Motor neuron (in vitro differentiated cells): ENCODE results near the gene FIBP. TPM values are rescaled to one million over a fixed set of nuclear protein-coding genes. Genes with fewer than 3 reads are reported as not detected.
"Not testable (repeated sequence)": the region's sequence is repeated elsewhere in the genome, so short reads cannot be mapped to it uniquely, and the experiment has no call there.

Source experiments
- ATAC-seq, 8 experiments: fragments of 200-7000 bp; cut with Tn5 transposase; replicated peaks in 6 of 8; 2 replicates each; pipeline ENCODE4 v1.8.0; 2021; ENCODE audit warnings: mild to moderate bottlenecking in 8 of 8, moderate library complexity in 8 of 8
- H3K27ac ChIP-seq, 2 donors: fragments of 250-450 bp; sonication (Bioruptor Pico); 2 replicates each; pipeline ENCODE4 v1.9.0; 2021; ENCODE audit warnings: antibody characterized with exemption in 2 of 2, mild to moderate bottlenecking in 2 of 2, moderate library complexity in 1 of 2
- H3K4me1 ChIP-seq, 2 donors: fragments of 250-450 bp; sonication (Bioruptor Pico); replicated peaks in 1 of 2; 2 replicates each; pipeline ENCODE4 v1.6.1; 2021; ENCODE audit warnings: antibody characterized with exemption in 2 of 2, mild to moderate bottlenecking in 2 of 2, moderate library complexity in 1 of 2
- H3K4me3 ChIP-seq, 5 donors: fragments of 250-450 bp; sonication (Bioruptor Pico); 2 replicates each; pipeline ENCODE4 v1.9.0; 2021; ENCODE audit warnings: antibody characterized with exemption in 5 of 5, mild to moderate bottlenecking in 5 of 5, moderate library complexity in 4 of 5
- WGBS, 10 experiments: fragments of 450-650 bp; shearing (Covaris generic); methylation state at CpG; one replicate each; pipeline ENCODE4 v1.0.0; 2022; 5-methylcytosine and 5-hydroxymethylcytosine counted together
- in situ Hi-C, 9 experiments: fragments of 400-800 bp; cut with MboI; loops; one replicate each; pipeline ENCODE4 v1.15.0; 2021; ENCODE audit warnings: low sequenced_read_pairs in 9 of 9, low pct_unique_long_range_greater_than_20kb in 2 of 9; ENCODE audit not compliant: unreplicated experiment in 9 of 9
- total RNA-seq, 8 experiments: library from RNA; unstranded; fragments of 300-600 nt; gene quantifications; 2 replicates each; pipeline versions ENCODE4 v1.2.3 to v1.2.4, GENCODE V29; 2022

FIBP gene
- total RNA-seq, 8 experiments from 2014 or later, result 63.4 to 99.1 (median 84.6) TPM

GRCh38 chr11:65892661-65893317 lies 4.5 kb upstream of the FIBP start:
- 80 to 83% methylated on average over 2 to 4 of the region's 10 CpGs; no CpG with 5 or more reads in 8 of the 10 experiments for WGBS, 10 experiments
- no peak overlapping the region for H3K27ac ChIP-seq
- ATAC-seq, result no peak
- peaks cover 24 to 26% of the 10 kb centered on the region in 2 donors for H3K4me1 ChIP-seq
- no peak overlapping the region for H3K4me3 ChIP-seq
- in situ Hi-C loops, result loop anchor here in 1 of 9 experiments (25.0 kb wide), 1 partner anchor 95 kb away; no protein-coding TSS in a partner anchor

DNA sequence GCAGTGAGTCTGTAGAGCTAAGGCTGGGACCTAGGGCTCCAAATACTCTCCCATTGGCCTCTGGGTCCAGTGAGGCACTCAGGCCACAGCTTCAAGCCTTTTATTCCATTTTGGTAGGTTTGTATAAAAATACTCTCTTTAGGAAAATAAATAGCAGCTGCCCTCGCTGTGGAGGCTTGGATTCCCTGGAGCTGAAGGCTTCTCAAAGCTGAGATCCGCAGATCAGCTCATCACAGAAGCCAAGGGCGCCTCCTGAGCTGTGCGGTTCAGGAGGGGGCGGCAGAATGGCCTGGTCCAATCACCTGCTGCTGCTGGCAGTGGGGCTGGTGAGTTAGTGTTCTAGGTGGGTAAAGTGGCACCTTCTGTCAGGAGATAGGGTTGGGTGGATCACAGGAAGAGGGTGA lies 3.9 kb upstream of the FIBP start:
- ATAC-seq, H3K27ac ChIP-seq: not testable (repeated sequence)
- H3K4me1 ChIP-seq, result peaks cover 29 to 30% of the 10 kb centered on the region in 2 donors
- WGBS, 10 experiments, result 55 to 88% (median 61%) methylated on average over 2 to 4 of the region's 5 CpGs; no CpG with 5 or more reads in 7 of the 10 experiments
- in situ Hi-C loops, result loop anchor here in 1 of 9 experiments (25.0 kb wide), 1 partner anchor 95 kb away; no protein-coding TSS in a partner anchor
- H3K4me3 ChIP-seq, result peak overlapping the region; percentile 52 to 65 (median 54)

DNA sequence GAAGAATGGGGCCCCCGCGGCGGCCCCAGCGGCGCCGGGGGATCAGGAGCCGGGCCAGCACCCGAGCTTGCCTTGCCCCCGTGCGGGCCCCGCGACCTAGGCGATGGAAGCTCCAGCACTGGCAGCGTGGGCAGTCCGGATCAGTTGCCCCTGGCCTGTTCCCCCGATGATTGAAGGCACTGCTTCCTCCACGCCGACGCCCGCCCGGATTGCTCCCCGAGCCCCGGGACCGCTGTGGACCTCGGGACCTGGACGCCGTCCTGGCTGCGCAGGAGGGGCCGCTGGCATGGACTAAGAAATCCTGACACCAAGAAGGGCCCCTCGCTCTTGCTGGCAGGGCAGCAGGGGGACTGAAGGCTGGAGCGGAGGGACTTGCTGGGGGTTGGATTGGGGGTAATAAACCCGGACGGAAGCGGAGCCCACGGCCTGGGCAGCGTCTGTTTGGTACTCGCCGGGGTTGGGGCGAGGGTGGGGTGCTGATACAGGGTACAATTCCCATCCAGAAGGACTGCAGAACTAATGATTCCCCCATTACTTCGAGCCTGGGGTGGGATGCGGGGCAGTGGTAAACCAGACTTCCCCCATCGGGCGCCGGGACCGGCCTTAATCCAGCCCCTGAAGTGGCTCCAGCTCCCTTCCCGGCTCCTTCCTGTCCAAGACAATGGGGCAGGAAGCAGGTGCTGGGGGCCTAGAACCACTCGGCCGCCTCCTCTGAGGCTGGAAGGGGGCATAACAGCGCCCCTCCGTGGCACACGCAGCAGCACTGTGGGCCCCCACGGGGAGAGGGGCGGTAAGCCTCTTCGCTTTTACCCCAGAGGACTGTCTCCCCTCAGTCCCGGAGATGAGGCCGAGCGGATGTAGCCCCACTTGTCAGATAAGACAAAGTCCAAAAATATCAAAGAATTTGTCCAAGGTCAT lies 3.2 kb upstream of the FIBP start:
- WGBS, 10 experiments, result 10 to 43% (median 33%) methylated on average over 2 to 10 of the region's 57 CpGs; no CpG with 5 or more reads in 4 of the 10 experiments
- Histone ChIP-seq H3K4me1 (peaks cover 34 to 36% of the 10 kb centered on the region in 2 donors), H3K4me3 (peak overlapping the region; percentile 52 to 65 (median 54)), H3K27ac (no peak overlapping the region)
- in situ Hi-C loops, result loop anchor here in 1 of 9 experiments (25.0 kb wide), 1 partner anchor 96 kb away; no protein-coding TSS in a partner anchor
- no peak for ATAC-seq

- peaks cover 34 to 36% of the 10 kb centered on the region in 2 donors for H3K4me1 ChIP-seq
- H3K27ac ChIP-seq, result peak within 1 kb of the TSS; percentile 45 to 65
- in situ Hi-C loops, result loop anchor here in 1 of 9 experiments (25.0 kb wide), 1 partner anchor 97 kb away; no protein-coding TSS in a partner anchor
- WGBS, 10 experiments, result 0 to 1% (median 0%) methylated on average over 1 to 33 of the region's 94 CpGs; no CpG with 5 or more reads in 4 of the 10 experiments
- ATAC-seq, result peak; percentile 33 to 70 (median 64)
- H3K4me3 ChIP-seq, result peak within 1 kb of the TSS; percentile 52 to 65 (median 54)
Observed at GRCh38 chr11:65890324-65891218, 2.3 kb upstream of the FIBP start, which contains the start of gene CCDC85B. CCDC85B (plus strand) TSS chr11:65890673; CDS start chr11:65890784, 111 bp downstream.

DNA sequence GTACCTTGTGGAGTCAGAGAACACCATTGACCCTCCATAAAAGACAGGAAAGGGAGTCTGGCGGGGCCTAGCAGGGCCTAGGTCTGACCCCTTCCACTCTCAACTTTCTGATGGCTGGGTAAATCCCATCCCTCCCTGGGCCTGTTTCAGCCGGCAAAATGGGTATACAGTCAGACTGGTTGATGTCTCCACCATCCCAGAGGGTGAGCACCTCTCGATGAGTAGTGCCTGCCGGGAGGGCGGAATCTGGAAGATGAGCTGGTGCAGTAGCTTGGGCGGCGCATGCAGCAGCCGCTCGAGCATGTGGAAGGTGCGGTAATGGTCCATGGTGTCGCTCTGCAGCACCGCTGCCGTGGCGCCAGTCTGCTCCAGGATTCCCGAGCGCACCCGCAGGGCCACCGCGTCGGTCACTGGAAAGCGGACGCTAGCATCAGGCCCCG lies 528 bp downstream of the FIBP start:
- 0 to 10% (median 0%) methylated on average over 1 to 9 of the region's 23 CpGs; no CpG with 5 or more reads in 4 of the 10 experiments for WGBS, 10 experiments

GRCh38 chr11:65886826-65887722 lies 1.2 kb downstream of the FIBP start:
- in situ Hi-C loops, result loop anchor here in 2 of 9 experiments (10.0 to 25.0 kb wide), 2 partner anchors 98 to 100 kb away; no protein-coding TSS in a partner anchor
- H3K27ac ChIP-seq, result peak overlapping the region; percentile 88
- WGBS, 10 experiments, result 30 to 100% (median 87%) methylated on average over 1 to 9 of the region's 14 CpGs
- peaks cover 28 to 34% of the 10 kb centered on the region in 2 donors for H3K4me1 ChIP-seq
- ATAC-seq, result no peak
- peak overlapping the region; percentile 55 to 95 (median 58) for H3K4me3 ChIP-seq

More for the DNA sequence above, 528 bp downstream of the FIBP start:
- peaks cover 31 to 34% of the 10 kb centered on the region in 2 donors for H3K4me1 ChIP-seq
- H3K27ac ChIP-seq, result peak overlapping the region; percentile 88
- peak in 3 of 8 experiments; percentile 3 to 6 (median 5) for ATAC-seq
- in situ Hi-C loops, result loop anchor here in 2 of 9 experiments (10.0 to 25.0 kb wide), 2 partner anchors 97 to 100 kb away; no protein-coding TSS in a partner anchor
- H3K4me3 ChIP-seq, result peak overlapping the region; percentile 55 to 95 (median 58)

DNA sequence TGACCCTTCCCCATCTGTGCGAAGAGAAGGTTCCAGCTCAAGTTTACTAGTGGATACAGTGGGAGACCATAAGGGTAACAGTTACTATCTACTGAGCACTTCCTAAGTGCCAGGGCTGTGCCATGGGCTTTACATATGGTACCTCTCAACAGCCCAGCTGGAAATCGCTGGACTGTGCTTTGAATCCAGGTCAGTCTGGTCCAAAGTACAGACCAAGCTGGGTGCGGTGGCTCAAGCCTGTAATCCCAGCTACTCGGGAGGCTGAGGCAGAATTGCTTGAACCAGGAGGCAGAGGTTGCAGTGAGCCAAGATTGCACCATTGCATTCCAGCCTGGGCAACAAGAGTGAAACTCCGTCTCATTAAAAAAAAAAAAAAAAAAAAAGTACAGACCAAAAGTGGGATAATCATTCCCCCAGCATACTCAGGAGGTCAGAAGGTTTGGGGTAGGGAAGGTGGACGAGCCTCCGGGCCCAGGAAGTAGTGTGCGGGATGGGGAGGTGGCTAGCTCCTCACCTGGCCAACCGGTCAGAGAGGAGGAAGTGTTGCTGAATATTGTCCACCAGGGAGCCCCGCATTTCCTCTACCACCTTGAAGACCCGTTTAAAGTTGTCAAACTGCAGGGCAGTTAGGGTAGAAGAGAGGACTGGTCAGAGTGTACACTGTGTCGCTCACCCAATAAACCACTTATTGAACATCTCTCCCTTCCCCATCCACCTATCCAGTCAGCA lies 2.3 kb downstream of the FIBP start:
- 70 to 100% (median 90%) methylated on average over 1 to 11 of the region's 12 CpGs; no CpG with 5 or more reads in 1 of the 10 experiments for WGBS, 10 experiments
- Histone ChIP-seq H3K4me3 (no peak overlapping the region), H3K4me1 (peaks cover 23 to 27% of the 10 kb centered on the region in 2 donors), H3K27ac (no peak overlapping the region)
- ATAC-seq, result no peak
- in situ Hi-C loops, result loop anchor here in 2 of 9 experiments (10.0 to 25.0 kb wide), 2 partner anchors 99 to 101 kb away; no protein-coding TSS in a partner anchor

- Histone ChIP-seq H3K4me1 (peaks cover 23 to 27% of the 10 kb centered on the region in 2 donors), H3K27ac (no peak overlapping the region), H3K4me3 (no peak overlapping the region)
- in situ Hi-C loops, result loop anchor here in 2 of 9 experiments (10.0 to 25.0 kb wide), 2 partner anchors 100 to 102 kb away; no protein-coding TSS in a partner anchor
- no peak for ATAC-seq
- WGBS, 10 experiments, result 89 to 100% methylated on average over 1 to 5 of the region's 7 CpGs; no CpG with 5 or more reads in 8 of the 10 experiments
Observed at GRCh38 chr11:65885231-65885630, 3.0 kb downstream of the FIBP start.

DNA sequence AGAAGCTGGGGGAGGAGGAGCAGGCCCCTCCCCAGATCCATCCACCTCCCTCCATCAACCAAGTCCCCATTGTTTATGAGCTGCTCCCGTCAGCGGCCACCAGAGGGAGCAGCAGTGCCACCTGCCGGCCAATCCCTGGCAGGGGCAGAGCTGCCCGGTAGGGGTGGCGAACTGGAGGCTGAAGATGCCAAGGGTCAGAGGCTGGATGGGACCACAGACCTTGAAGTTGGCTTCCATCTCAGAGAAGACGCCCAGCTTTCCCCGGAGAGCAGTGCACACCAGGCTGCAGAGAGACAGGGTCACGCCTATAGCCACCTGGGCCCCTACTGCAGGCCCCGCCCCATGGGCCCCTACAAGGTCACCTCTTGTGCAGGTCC lies 3.6 kb downstream of the FIBP start:
- Histone ChIP-seq H3K4me1 (peaks cover 18 to 23% of the 10 kb centered on the region in 2 donors), H3K27ac (no peak overlapping the region), H3K4me3 (peak overlapping the region in 1 of 5 donors; percentile 17)
- ATAC-seq, result peak in 4 of 8 experiments; percentile 1 to 24 (median 6)
- in situ Hi-C loops, result loop anchor here in 2 of 9 experiments (10.0 to 25.0 kb wide), 2 partner anchors 100 to 103 kb away; no protein-coding TSS in a partner anchor
- 0 to 100% (median 33%) methylated on average over 1 to 5 of the region's 9 CpGs; no CpG with 5 or more reads in 6 of the 10 experiments for WGBS, 10 experiments
